Fibroblast of mammary gland (primary cell): ENCODE results near the gene DDHD1.

ENCODE experiments used
- DNase-seq: peaks from one replicate; pipeline ENCODE4 v3.0.0-alpha.2; 2010; ENCODE audit warnings: low read depth
- H3K4me3 ChIP-seq: 2 replicates; pipeline ENCODE4 v1.5.1; 2011; ENCODE audit warnings: low read depth, mild to moderate bottlenecking, low read length, moderate library complexity; ENCODE audit not compliant: control insufficient read depth
- TF ChIP-seq, protein P1 (sequence below): conservative IDR thresholded peaks from 2 replicates; pipeline ENCODE4 v1.5.1; 2011; ENCODE audit warnings: low read depth, low read length, inconsistent platforms; ENCODE audit not compliant: control insufficient read depth, insufficient read depth

DDHD1 gene

DNA sequence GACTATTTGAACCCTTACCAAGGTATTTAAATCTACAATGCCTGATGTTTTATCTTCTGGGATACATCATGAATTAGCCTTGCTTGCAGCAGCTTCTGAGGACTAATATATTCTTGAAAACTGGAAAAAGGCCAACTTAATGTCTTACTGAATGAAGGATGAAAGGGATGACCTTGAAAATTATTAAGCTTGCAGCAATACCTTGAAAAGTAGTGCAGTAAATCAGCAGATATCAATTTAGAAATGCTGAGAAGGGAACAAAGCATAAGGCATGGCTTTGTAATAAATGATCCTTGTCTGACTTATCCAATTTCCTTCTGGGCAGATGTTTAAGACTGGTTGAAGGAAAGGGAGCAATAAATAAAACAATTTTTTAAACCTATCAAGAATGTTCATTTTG is 165.0 kb downstream of the DDHD1 start:
- no peak overlapping the region for H3K4me3 ChIP-seq
- TF ChIP-seq, protein P1, sequence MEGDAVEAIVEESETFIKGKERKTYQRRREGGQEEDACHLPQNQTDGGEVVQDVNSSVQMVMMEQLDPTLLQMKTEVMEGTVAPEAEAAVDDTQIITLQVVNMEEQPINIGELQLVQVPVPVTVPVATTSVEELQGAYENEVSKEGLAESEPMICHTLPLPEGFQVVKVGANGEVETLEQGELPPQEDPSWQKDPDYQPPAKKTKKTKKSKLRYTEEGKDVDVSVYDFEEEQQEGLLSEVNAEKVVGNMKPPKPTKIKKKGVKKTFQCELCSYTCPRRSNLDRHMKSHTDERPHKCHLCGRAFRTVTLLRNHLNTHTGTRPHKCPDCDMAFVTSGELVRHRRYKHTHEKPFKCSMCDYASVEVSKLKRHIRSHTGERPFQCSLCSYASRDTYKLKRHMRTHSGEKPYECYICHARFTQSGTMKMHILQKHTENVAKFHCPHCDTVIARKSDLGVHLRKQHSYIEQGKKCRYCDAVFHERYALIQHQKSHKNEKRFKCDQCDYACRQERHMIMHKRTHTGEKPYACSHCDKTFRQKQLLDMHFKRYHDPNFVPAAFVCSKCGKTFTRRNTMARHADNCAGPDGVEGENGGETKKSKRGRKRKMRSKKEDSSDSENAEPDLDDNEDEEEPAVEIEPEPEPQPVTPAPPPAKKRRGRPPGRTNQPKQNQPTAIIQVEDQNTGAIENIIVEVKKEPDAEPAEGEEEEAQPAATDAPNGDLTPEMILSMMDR = no peak
- DNase-seq = no peak

DNA sequence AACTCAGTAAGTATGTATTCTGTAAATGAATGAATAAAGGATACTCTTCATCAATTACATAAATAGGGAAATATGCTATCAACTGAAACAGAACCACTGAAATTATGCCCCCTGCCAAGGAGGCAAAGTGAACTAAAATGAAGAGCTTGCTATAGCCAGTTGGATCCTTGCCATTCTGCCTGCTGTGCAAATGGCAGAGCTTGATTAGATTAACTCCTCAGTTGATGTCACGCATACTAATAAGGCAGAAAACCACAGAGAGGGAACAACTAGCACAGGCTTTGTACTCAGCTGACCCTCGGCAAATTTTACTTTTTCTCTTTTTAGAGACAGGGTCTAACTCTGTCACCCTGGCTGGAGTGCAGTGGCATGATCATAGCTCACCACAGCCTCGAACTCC is 165.6 kb downstream of the DDHD1 start:
- H3K4me3 ChIP-seq = no peak overlapping the region
- no peak for DNase-seq
- TF ChIP-seq, protein P1 = no peak

DNA sequence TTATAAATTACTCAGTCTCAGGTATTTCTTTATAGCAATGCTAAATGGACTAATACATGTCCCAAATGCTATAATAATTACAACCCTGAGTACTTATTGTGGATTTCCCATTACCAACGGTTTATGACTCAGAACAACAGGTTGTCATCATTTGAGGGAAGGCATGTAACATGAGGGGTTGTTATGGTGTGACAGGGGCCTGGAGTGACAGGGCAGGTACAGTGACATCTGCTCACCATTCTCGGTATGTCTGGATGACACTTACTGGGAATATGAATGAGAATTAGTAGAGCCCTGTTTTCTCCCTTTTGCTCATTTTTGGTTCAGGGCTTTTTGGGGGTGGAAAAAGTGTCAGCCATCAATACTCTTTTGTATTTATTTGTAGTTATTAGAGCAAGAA is 166.1 kb downstream of the DDHD1 start:
- TF ChIP-seq, protein P1 = no peak
- DNase-seq = no peak

More for the DNA sequence above, 166.1 kb downstream of the DDHD1 start:
- H3K4me3 ChIP-seq = no peak overlapping the region
